H1 (cell line): Measurements from ENCODE around the gene PCNX3. TPM values are rescaled to one million over a fixed set of nuclear protein-coding genes. Genes with fewer than 3 reads are reported as not detected.

Source experiments
- GTF2F1 ChIP-seq: IDR thresholded peaks from 2 replicates; pipeline ENCODE4 v1.6.1; 2012; ENCODE audit warnings: low read depth, low read length, improper control_type of control experiment, borderline replicate concordance
- KDM5A ChIP-seq: fragments of 200-600 bp; IDR thresholded peaks from 2 replicates; pipeline ENCODE4 v1.7.1; 2012; ENCODE audit warnings: mild to moderate bottlenecking, low read length, inconsistent platforms, mixed read lengths
- PHF8 ChIP-seq: fragments of 200-600 bp; sonication (generic); conservative IDR thresholded peaks from 2 replicates; pipeline ENCODE4 v1.7.1; 2012; ENCODE audit warnings: low read depth, mild to moderate bottlenecking, inconsistent platforms, low read length, moderate library complexity
- TAF1 ChIP-seq: IDR thresholded peaks from 2 replicates; pipeline ENCODE4 v1.6.1; 2011; ENCODE audit warnings: mild to moderate bottlenecking, low read depth, low read length
- TAF7 ChIP-seq: optimal IDR thresholded peaks from 2 replicates; pipeline ENCODE3; 2011; ENCODE audit warnings: low read depth, mild to moderate bottlenecking, inconsistent platforms, low read length, moderate library complexity, borderline replicate concordance
- polyA plus RNA-seq, 7 experiments: library from polyadenylated mRNA; depleted of rRNA in 3 of 7; stranded (reverse) in 5 of 7; unstranded in 2 of 7; fragments of >200 nt in 5 of 7; fragments of 200-250 nt in 2 of 7; gene quantifications; 1 replicate in 5 of 7; 2 replicates in 1 of 7; 4 replicates in 1 of 7; pipeline versions ENCODE4 v1.2.1 to v1.2.3, GENCODE V29; 2011 to 2013; ENCODE audit warnings: missing spikeins in 2 of 7, mixed read lengths in 2 of 7
- total RNA-seq: library from RNA; stranded (reverse); fragmentation: NEBNext Ultra II Directional; extraction: Animal tissue kit (Norgen Biotek cat#: 25700); gene quantifications from 2 replicates; pipeline ENCODE4 v1.2.1, GENCODE V29; 2021
- TF ChIP-seq, protein P1 (sequence below), 3 experiments: IDR thresholded peaks; 1 replicate in 2 of 3; 2 replicates in 1 of 3; pipeline versions ENCODE4 v1.5.1 to v1.6.1; 2011; ENCODE audit warnings: low read length in 3 of 3, mild to moderate bottlenecking in 3 of 3, inconsistent platforms in 2 of 3, low read depth in 1 of 3, moderate library complexity in 1 of 3; ENCODE audit not compliant: insufficient read depth in 1 of 3; ENCODE audit errors: control extremely low read depth in 1 of 3
- TF ChIP-seq, protein P2 (sequence below): IDR thresholded peaks from 2 replicates; pipeline ENCODE4 v1.6.1; 2011; ENCODE audit warnings: low read length, improper control_type of control experiment

The PCNX3 gene
- total and polyA plus RNA-seq, 2 of the 8 experiments (the other 6 are each of a cell fraction or from before 2014, with no cell fraction given) = 27.2 to 38.8 TPM

DNA sequence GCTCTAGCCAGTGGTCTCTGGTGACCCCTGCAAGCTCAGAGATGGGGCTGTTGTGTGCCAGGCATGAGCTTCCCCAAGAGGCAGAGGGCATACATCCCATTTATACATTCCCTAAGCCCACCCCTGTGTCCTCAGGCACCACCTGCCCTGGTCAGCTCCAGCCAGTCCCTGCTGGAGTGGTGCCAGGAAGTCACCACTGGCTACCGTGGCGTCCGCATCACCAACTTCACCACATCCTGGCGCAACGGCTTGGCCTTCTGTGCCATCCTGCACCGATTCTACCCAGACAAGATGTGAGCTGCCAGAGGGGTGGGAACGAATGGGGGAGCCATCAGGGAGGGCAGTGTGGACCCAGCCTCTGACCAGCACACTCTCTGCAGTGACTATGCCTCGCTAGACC, 31.5 kb upstream of the PCNX3 start (continued):
- TF ChIP-seq, protein P1, sequence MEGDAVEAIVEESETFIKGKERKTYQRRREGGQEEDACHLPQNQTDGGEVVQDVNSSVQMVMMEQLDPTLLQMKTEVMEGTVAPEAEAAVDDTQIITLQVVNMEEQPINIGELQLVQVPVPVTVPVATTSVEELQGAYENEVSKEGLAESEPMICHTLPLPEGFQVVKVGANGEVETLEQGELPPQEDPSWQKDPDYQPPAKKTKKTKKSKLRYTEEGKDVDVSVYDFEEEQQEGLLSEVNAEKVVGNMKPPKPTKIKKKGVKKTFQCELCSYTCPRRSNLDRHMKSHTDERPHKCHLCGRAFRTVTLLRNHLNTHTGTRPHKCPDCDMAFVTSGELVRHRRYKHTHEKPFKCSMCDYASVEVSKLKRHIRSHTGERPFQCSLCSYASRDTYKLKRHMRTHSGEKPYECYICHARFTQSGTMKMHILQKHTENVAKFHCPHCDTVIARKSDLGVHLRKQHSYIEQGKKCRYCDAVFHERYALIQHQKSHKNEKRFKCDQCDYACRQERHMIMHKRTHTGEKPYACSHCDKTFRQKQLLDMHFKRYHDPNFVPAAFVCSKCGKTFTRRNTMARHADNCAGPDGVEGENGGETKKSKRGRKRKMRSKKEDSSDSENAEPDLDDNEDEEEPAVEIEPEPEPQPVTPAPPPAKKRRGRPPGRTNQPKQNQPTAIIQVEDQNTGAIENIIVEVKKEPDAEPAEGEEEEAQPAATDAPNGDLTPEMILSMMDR (IDR thresholded peaks at IDR 0.05; ENCODE audit: control extremely low read depth in 1 of 3, insufficient read depth in 1 of 3, low read depth in 1 of 3, low read length in 3 of 3) = no peak
- TF ChIP-seq TAF1 (no peak), TAF7 (no peak), KDM5A (no peak), GTF2F1 (no peak), PHF8 (no peak)
- TF ChIP-seq, protein P2, sequence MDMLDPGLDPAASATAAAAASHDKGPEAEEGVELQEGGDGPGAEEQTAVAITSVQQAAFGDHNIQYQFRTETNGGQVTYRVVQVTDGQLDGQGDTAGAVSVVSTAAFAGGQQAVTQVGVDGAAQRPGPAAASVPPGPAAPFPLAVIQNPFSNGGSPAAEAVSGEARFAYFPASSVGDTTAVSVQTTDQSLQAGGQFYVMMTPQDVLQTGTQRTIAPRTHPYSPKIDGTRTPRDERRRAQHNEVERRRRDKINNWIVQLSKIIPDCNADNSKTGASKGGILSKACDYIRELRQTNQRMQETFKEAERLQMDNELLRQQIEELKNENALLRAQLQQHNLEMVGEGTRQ = no peak
- TF ChIP-seq, all 59 proteins: peak for 0
